DOHH2 (cell line): ENCODE results near the gene SLC15A5.

ENCODE experiments used
- EZH2phosphoT487 ChIP-seq: fragments of 200-600 bp; sonication (generic); IDR thresholded peaks from 2 replicates; pipeline ENCODE4 v1.6.1; 2017; ENCODE audit warnings: borderline replicate concordance, mild to moderate bottlenecking, antibody characterized with exemption, low read length, moderate library complexity, mixed read lengths
- TF ChIP-seq, protein P1 (sequence below): fragments of 200-600 bp; sonication (generic); IDR thresholded peaks from one replicate; pipeline ENCODE4 v1.5.1; 2014; ENCODE audit warnings: antibody characterized with exemption, mild to moderate bottlenecking, low read depth, low read length; ENCODE audit not compliant: poor library complexity, severe bottlenecking

DNA sequence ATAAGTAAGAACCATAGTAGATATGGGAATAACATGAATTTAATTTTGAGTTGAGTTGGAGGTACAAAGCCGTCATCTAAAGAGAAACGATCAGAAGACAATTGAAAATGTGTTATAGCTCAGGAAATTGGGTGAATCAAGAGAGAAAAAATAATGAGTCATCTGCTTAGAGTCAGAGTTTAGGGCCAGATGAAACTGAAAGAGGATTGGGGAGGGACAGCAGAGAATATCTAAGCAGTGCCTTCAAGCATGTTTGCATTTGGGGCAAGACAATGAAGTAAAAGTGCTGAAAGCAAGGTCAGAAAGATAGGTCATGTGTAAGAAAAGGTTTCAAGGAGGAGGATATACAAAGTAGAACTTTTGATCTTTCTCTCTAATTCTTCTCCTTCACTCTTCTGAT is 49.4 kb downstream of the SLC15A5 start:
- TF ChIP-seq, protein P1, sequence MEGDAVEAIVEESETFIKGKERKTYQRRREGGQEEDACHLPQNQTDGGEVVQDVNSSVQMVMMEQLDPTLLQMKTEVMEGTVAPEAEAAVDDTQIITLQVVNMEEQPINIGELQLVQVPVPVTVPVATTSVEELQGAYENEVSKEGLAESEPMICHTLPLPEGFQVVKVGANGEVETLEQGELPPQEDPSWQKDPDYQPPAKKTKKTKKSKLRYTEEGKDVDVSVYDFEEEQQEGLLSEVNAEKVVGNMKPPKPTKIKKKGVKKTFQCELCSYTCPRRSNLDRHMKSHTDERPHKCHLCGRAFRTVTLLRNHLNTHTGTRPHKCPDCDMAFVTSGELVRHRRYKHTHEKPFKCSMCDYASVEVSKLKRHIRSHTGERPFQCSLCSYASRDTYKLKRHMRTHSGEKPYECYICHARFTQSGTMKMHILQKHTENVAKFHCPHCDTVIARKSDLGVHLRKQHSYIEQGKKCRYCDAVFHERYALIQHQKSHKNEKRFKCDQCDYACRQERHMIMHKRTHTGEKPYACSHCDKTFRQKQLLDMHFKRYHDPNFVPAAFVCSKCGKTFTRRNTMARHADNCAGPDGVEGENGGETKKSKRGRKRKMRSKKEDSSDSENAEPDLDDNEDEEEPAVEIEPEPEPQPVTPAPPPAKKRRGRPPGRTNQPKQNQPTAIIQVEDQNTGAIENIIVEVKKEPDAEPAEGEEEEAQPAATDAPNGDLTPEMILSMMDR, result no peak
- no peak for TF ChIP-seq EZH2phosphoT487
